Sigmoid colon (tissue), 3 donors: ENCODE results near the gene HDAC2.

ENCODE experiments used
- POLR2A ChIP-seq, 2 donors: fragments of 450-650 bp; IDR thresholded peaks; one replicate each; pipeline ENCODE4 v1.6.1; 2016; ENCODE audit warnings: antibody characterized with exemption in 2 of 2, mild to moderate bottlenecking in 2 of 2, moderate library complexity in 2 of 2
- TF ChIP-seq, protein P1 (sequence below), 4 experiments: fragments of 450-650 bp in 3 of 4; fragments of 200-600 bp in 1 of 4; IDR thresholded peaks; one replicate each; pipeline ENCODE4 v1.5.1; 2016 to 2019; ENCODE audit warnings: antibody characterized with exemption in 4 of 4, mild to moderate bottlenecking in 3 of 4, moderate library complexity in 2 of 4

DNA sequence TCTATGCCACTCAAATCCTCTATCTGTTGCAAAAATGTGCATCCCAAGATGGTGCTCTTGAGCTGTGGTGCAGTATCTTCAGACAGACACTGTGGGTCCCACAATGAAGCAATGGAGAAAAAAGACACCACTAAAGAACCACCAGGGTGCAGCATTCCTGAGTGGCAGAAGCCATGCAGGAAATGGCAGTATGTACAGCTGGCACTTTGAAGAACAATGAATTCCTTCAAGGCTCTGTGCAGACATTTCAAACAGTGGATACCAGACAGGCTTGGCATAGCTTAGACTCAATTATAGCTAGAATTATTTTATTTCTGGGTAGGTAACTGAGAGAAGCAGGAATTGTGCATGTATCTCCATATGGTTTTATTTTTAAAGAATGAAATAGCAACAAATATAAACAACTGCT is 24.0 kb upstream of the HDAC2 start:
- TF ChIP-seq, protein P1, sequence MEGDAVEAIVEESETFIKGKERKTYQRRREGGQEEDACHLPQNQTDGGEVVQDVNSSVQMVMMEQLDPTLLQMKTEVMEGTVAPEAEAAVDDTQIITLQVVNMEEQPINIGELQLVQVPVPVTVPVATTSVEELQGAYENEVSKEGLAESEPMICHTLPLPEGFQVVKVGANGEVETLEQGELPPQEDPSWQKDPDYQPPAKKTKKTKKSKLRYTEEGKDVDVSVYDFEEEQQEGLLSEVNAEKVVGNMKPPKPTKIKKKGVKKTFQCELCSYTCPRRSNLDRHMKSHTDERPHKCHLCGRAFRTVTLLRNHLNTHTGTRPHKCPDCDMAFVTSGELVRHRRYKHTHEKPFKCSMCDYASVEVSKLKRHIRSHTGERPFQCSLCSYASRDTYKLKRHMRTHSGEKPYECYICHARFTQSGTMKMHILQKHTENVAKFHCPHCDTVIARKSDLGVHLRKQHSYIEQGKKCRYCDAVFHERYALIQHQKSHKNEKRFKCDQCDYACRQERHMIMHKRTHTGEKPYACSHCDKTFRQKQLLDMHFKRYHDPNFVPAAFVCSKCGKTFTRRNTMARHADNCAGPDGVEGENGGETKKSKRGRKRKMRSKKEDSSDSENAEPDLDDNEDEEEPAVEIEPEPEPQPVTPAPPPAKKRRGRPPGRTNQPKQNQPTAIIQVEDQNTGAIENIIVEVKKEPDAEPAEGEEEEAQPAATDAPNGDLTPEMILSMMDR (IDR thresholded peaks at IDR 0.05) = peak in 3 of 4 experiments; percentile 32 to 66 (median 37)
- no peak for TF ChIP-seq POLR2A (IDR thresholded peaks at IDR 0.05)
